WTC11 (cell line): Measurements from ENCODE around the gene RASA2. TPM values are rescaled to one million over a fixed set of nuclear protein-coding genes. Genes with fewer than 3 reads are reported as not detected.

Experiments
- ATAC-seq: fragments of 200-7000 bp; cut with Tn5 transposase; 2 replicates; pipeline ENCODE4 v1.10.0; 2021; ENCODE audit warnings: mild to moderate bottlenecking, moderate library complexity
- CTCF ChIA-PET: fragments of 300-600 bp; sonication (Branson Sonifier 250); formaldehyde crosslinking; loops from one replicate; lab custom pipeline; 2021; ENCODE audit warnings: antibody characterized with exemption; lab: Charles Lee
- POLR2A ChIA-PET: fragments of 350-600 bp; sonication (Branson Sonifier 250); formaldehyde crosslinking; loops from one replicate; lab custom pipeline; 2021; ENCODE audit warnings: antibody characterized with exemption; lab: Charles Lee
- DNase-seq: peaks from one replicate; pipeline ENCODE4 v3.0.0; 2021; ENCODE audit warnings: low spot score
- H3K27ac Mint-ChIP-seq: 2 replicates; pipeline ENCODE4 v1.8.0; 2021; ENCODE audit warnings: mixed read lengths
- H3K27me3 Mint-ChIP-seq: 2 replicates; pipeline ENCODE4 v1.8.0; 2021; ENCODE audit warnings: low read depth, mild to moderate bottlenecking, moderate library complexity, mixed read lengths
- H3K36me3 Mint-ChIP-seq: 2 replicates; pipeline ENCODE4 v1.8.0; 2021; ENCODE audit warnings: mixed read lengths
- H3K4me1 Mint-ChIP-seq: 2 replicates; pipeline ENCODE4 v1.8.0; 2022; ENCODE audit warnings: mixed read lengths
- H3K4me3 Mint-ChIP-seq: 2 replicates; pipeline ENCODE4 v1.8.0; 2021; ENCODE audit warnings: mild to moderate bottlenecking, moderate library complexity, mixed read lengths
- H3K9me3 Mint-ChIP-seq: 2 replicates; pipeline ENCODE4 v1.8.0; 2021; ENCODE audit warnings: mixed read lengths
- FOXJ3 ChIP-seq: sonication (generic); formaldehyde crosslinking; IDR thresholded peaks from 2 replicates; pipeline ENCODE4 v1.9.0; 2021; ENCODE audit warnings: missing genetic modification reagents, mild to moderate bottlenecking, borderline replicate concordance
- MXD4 ChIP-seq: fragments of 250-450 bp; sonication (Bioruptor Pico); IDR thresholded peaks from 2 replicates; pipeline ENCODE4 v1.8.0; 2021; ENCODE audit warnings: mild to moderate bottlenecking, moderate library complexity, borderline replicate concordance
- NR1H2 ChIP-seq: sonication (generic); formaldehyde crosslinking; IDR thresholded peaks from 2 replicates; pipeline ENCODE4 v1.9.0; 2021; ENCODE audit warnings: mild to moderate bottlenecking, moderate library complexity, missing genetic modification reagents
- NR2C2 ChIP-seq: sonication (generic); formaldehyde crosslinking; IDR thresholded peaks from 2 replicates; pipeline ENCODE4 v1.8.0; 2022; ENCODE audit warnings: mild to moderate bottlenecking, missing genetic modification reagents
- RELA ChIP-seq: sonication (generic); formaldehyde crosslinking; IDR thresholded peaks from 2 replicates; pipeline ENCODE4 v1.8.1; 2022; ENCODE audit warnings: missing genetic modification reagents, mild to moderate bottlenecking, borderline replicate concordance
- SMAD3 ChIP-seq: sonication (generic); formaldehyde crosslinking; IDR thresholded peaks from 2 replicates; pipeline ENCODE4 v1.8.0; 2022; ENCODE audit warnings: missing genetic modification reagents, mild to moderate bottlenecking, borderline replicate concordance
- TCF7 ChIP-seq: sonication (generic); formaldehyde crosslinking; IDR thresholded peaks from 2 replicates; pipeline ENCODE4 v1.8.0; 2022; ENCODE audit warnings: mild to moderate bottlenecking, low read depth, missing genetic modification reagents, moderate library complexity
- ZBTB21 ChIP-seq: sonication (generic); formaldehyde crosslinking; IDR thresholded peaks from 2 replicates; pipeline ENCODE4 v1.8.1; 2023; ENCODE audit warnings: mild to moderate bottlenecking, missing genetic modification reagents, borderline replicate concordance
- ZNF263 ChIP-seq: sonication (generic); formaldehyde crosslinking; IDR thresholded peaks from 2 replicates; pipeline ENCODE4 v1.8.1; 2022; ENCODE audit warnings: low read depth, mild to moderate bottlenecking, moderate library complexity, missing genetic modification reagents
- ZNF281 ChIP-seq: sonication (generic); formaldehyde crosslinking; IDR thresholded peaks from 2 replicates; pipeline ENCODE4 v1.8.0; 2023; ENCODE audit warnings: mild to moderate bottlenecking, missing genetic modification reagents
- total RNA-seq: library from RNA; stranded (reverse); gene quantifications from 3 replicates; pipeline ENCODE4 v1.2.3, GENCODE V29; 2021
- TF ChIP-seq, protein P1 (sequence below): fragments of 250-450 bp; sonication (Bioruptor Pico); IDR thresholded peaks from 2 replicates; pipeline ENCODE4 v1.8.0; 2021; ENCODE audit warnings: mild to moderate bottlenecking
- TF ChIP-seq, protein P2 (sequence below): sonication (generic); formaldehyde crosslinking; IDR thresholded peaks from 2 replicates; pipeline ENCODE4 v1.8.0; 2023; ENCODE audit warnings: missing genetic modification reagents
- TF ChIP-seq, protein P3 (sequence below): sonication (generic); formaldehyde crosslinking; IDR thresholded peaks from 2 replicates; pipeline ENCODE4 v1.8.1; 2022; ENCODE audit warnings: low read depth, missing genetic modification reagents, borderline replicate concordance
- TF ChIP-seq, protein P4 (sequence below): fragments of 250-450 bp; sonication (Bioruptor Pico); IDR thresholded peaks from 2 replicates; pipeline ENCODE4 v1.9.0; 2021; ENCODE audit warnings: mild to moderate bottlenecking, borderline replicate concordance

The RASA2 gene
- total RNA-seq, 1 experiment from 2014 or later, result 13.9 TPM

- ATAC-seq (no peak), DNase-seq (no peak)
- H3K27me3 Mint-ChIP-seq, result no peaks in the 10 kb centered on the region
- TF ChIP-seq TCF7 (CRISPR knock-in tag), result no peak
- no peak for TF ChIP-seq MXD4 (CRISPR knock-in tag)
- no peak for TF ChIP-seq ZNF281 (CRISPR knock-in tag)
- TF ChIP-seq, all 79 proteins: peak for 0
- CTCF ChIA-PET, result no interaction called here
- H3K36me3 Mint-ChIP-seq, result no peaks in the 10 kb centered on the region; the same call in 1 of the 2 replicates
- H3K9me3 Mint-ChIP-seq, result 0 out of 2 replicates have a peak, but pooled peaks cover 3% of the 10 kb centered on the region
- no peak overlapping the region for H3K27ac Mint-ChIP-seq
- H3K4me3 Mint-ChIP-seq, result no peak overlapping the region
- H3K4me1 Mint-ChIP-seq, result peaks cover 6% of the 10 kb centered on the region
- POLR2A ChIA-PET, result no interaction called here
Observed at GRCh38 chr3:141499965-141500364, 13.1 kb downstream of the RASA2 start.

DNA sequence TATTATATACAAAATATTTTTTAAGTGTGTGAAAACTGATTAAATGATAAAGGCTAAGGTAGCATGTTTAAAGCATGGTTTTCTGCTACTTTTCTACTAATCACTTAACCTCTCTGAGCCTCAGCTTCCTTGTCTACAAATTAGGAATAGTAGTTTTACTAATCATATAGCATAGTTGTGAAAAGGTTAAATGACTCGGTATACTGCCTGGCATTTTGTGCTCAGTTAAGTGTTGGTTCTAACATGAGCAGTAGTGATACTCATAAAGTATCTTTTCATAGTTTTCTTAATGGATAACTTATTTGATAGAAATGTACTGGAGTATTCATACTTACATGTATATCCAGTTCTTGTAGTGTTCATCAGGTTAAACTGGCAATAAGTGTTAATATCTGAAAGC is 13.6 kb downstream of the RASA2 start:
- ChIA-PET CTCF (no interaction called here), POLR2A (no interaction called here)
- no peaks in the 10 kb centered on the region; the same call in 1 of the 2 replicates for H3K36me3 Mint-ChIP-seq
- ATAC-seq, result no peak
- H3K9me3 Mint-ChIP-seq, result 0 out of 2 replicates have a peak, but pooled peaks cover 3% of the 10 kb centered on the region
- H3K4me1 Mint-ChIP-seq, result peaks cover 6% of the 10 kb centered on the region
- H3K27ac Mint-ChIP-seq, result no peak overlapping the region
- DNase-seq, result no peak
- no peaks in the 10 kb centered on the region for H3K27me3 Mint-ChIP-seq
- TF ChIP-seq NR2C2 (CRISPR knock-in tag), result no peak
- TF ChIP-seq, protein P1, sequence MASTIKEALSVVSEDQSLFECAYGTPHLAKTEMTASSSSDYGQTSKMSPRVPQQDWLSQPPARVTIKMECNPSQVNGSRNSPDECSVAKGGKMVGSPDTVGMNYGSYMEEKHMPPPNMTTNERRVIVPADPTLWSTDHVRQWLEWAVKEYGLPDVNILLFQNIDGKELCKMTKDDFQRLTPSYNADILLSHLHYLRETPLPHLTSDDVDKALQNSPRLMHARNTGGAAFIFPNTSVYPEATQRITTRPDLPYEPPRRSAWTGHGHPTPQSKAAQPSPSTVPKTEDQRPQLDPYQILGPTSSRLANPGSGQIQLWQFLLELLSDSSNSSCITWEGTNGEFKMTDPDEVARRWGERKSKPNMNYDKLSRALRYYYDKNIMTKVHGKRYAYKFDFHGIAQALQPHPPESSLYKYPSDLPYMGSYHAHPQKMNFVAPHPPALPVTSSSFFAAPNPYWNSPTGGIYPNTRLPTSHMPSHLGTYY (CRISPR knock-in tag), result no peak
- no peak for TF ChIP-seq RELA (CRISPR knock-in tag)
- no peak for TF ChIP-seq NR1H2 (CRISPR knock-in tag)
- no peak for TF ChIP-seq FOXJ3 (CRISPR knock-in tag)
- TF ChIP-seq, protein P2, sequence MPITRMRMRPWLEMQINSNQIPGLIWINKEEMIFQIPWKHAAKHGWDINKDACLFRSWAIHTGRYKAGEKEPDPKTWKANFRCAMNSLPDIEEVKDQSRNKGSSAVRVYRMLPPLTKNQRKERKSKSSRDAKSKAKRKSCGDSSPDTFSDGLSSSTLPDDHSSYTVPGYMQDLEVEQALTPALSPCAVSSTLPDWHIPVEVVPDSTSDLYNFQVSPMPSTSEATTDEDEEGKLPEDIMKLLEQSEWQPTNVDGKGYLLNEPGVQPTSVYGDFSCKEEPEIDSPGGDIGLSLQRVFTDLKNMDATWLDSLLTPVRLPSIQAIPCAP (CRISPR knock-in tag), result no peak
- TF ChIP-seq ZBTB21 (CRISPR knock-in tag), result no peak
- TF ChIP-seq SMAD3 (CRISPR knock-in tag), result no peak
- TF ChIP-seq, protein P3, sequence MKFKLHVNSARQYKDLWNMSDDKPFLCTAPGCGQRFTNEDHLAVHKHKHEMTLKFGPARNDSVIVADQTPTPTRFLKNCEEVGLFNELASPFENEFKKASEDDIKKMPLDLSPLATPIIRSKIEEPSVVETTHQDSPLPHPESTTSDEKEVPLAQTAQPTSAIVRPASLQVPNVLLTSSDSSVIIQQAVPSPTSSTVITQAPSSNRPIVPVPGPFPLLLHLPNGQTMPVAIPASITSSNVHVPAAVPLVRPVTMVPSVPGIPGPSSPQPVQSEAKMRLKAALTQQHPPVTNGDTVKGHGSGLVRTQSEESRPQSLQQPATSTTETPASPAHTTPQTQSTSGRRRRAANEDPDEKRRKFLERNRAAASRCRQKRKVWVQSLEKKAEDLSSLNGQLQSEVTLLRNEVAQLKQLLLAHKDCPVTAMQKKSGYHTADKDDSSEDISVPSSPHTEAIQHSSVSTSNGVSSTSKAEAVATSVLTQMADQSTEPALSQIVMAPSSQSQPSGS (CRISPR knock-in tag), result no peak
- TF ChIP-seq, protein P4, sequence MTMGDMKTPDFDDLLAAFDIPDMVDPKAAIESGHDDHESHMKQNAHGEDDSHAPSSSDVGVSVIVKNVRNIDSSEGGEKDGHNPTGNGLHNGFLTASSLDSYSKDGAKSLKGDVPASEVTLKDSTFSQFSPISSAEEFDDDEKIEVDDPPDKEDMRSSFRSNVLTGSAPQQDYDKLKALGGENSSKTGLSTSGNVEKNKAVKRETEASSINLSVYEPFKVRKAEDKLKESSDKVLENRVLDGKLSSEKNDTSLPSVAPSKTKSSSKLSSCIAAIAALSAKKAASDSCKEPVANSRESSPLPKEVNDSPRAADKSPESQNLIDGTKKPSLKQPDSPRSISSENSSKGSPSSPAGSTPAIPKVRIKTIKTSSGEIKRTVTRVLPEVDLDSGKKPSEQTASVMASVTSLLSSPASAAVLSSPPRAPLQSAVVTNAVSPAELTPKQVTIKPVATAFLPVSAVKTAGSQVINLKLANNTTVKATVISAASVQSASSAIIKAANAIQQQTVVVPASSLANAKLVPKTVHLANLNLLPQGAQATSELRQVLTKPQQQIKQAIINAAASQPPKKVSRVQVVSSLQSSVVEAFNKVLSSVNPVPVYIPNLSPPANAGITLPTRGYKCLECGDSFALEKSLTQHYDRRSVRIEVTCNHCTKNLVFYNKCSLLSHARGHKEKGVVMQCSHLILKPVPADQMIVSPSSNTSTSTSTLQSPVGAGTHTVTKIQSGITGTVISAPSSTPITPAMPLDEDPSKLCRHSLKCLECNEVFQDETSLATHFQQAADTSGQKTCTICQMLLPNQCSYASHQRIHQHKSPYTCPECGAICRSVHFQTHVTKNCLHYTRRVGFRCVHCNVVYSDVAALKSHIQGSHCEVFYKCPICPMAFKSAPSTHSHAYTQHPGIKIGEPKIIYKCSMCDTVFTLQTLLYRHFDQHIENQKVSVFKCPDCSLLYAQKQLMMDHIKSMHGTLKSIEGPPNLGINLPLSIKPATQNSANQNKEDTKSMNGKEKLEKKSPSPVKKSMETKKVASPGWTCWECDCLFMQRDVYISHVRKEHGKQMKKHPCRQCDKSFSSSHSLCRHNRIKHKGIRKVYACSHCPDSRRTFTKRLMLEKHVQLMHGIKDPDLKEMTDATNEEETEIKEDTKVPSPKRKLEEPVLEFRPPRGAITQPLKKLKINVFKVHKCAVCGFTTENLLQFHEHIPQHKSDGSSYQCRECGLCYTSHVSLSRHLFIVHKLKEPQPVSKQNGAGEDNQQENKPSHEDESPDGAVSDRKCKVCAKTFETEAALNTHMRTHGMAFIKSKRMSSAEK (CRISPR knock-in tag), result no peak
- TF ChIP-seq ZNF263 (CRISPR knock-in tag), result no peak
- TF ChIP-seq, all 79 proteins: peak for 0
- H3K4me3 Mint-ChIP-seq, result no peak overlapping the region
